HG02973 (cell line): ENCODE results near the gene NTM.

ENCODE experiments used
- ATAC-seq: cut with Tn5 transposase; IDR thresholded peaks from one replicate; pipeline ENCODE4 v1.9.1; 2021; ENCODE audit warnings: moderate library complexity; ENCODE audit not compliant: unreplicated experiment

NTM gene

GRCh38 chr11:132154781-132155180 is 784.4 kb downstream of the NTM start:
- ATAC-seq = no peak

- ATAC-seq = no peak
Measured at GRCh38 chr11:132158091-132158490, 787.7 kb downstream of the NTM start.

DNA sequence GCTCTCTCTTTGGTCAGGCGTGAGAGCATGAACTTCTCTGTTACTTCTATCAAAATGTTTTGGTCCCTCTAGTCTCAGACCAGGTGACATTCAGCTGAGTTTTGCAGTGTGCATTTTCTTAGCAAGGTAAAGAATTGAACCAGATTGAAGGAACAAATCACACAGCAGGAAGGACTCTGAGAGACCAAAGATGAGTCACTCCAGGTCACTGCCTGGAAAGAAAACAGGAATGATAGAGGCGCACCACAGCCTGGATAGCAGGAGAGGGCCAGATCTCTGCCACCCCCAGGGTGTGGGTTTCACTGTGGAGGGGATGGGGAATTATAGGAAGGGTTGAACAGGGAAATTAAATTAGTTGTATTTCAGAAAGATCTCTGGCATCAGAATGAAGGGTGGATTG is 788.3 kb downstream of the NTM start:
- ATAC-seq = no peak

DNA sequence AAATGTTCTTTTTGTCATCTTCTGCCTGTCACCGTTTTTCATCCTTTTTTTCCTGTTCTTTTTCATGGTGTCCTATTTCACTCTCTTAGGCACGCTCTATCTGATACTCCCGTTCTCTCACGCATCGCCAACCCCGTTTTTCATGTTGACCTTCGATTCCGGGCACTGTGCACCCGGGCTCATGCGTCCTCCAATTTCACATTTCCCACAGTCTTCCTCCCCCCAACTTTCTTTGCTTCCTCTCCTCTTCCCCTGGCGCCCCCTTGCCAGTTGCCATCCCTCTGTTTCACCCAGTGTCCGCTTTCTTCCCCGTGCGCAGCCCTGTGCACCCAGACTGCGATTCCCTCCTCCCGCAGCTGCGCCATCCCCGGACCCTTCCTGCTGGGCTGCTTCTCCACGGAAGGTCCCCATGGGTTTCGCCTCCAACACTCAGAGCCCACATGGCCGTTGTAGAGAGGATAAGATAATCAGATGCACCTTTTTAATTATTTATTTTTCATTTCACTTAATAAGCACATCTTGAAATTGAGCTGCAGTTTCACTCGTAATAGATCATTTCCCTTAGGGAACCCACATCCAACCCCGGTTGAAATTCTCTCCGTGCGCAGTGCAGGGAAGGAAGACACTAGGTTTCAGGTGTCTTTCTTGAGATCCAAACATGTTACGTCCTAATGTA is 791.1 kb downstream of the NTM start:
- ATAC-seq = no peak

GRCh38 chr11:132168344-132168981 is 798.0 kb downstream of the NTM start:
- ATAC-seq = no peak

- ATAC-seq = no peak
Measured at GRCh38 chr11:132171031-132171430, 800.6 kb downstream of the NTM start.

DNA sequence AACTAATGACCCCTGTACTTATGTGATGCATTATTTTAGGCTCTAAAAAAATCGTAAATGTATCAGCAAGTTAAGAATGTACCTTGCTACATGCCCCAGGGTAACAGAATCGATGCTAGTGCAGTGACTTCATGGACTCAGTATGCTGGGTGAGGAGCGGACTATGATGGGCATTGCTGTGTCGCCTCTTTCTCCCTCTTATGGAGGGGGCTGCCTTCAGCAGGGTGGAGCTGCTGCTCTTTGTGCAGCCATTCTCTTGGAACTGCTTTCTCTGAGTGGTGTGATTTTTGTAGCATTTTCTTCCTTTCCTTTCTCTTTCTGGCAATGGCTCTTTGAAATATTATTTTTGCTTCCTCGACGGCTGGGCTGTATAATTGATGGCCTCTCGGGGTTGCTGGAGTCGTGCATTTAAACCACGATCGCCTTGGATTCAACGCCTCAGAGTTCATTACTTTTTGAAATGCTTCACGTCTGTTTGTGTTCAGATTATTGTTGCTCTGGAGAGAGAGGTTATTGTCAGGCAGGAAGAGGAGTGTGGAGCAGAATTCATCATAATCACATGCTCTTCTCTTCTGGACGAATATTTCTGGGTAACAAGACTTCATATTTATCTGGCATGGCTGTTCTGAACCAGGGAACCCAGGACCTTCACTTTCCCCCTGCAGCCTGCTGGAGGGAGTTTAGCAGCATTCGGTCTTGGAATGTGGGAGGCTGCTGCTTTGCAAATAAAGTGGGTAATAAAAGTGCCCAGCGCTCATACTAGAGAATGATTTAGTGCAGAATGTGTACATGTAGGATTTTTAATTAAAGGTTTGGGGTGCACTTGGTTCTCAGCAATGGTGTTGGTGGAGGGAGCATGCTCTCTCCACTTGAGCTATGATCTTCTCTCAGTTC is 804.2 kb downstream of the NTM start:
- no peak for ATAC-seq

DNA sequence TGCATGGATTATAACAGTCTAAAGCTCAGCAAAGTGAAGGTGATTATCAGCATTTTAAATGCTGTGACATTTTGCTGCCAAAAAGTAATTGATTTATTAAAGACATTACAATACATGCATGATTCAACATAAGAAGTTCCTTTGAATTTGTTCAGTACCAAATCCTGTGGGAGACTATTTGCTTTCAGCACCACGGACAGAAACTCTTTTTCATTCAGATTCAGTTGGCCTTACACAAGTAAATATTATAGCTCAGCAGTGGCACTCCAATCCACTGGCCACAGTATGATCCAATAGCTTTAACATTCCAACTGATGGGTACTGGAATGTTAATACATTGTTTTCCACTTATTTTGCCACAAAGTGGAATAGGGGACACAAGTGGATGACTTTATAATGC is 806.7 kb downstream of the NTM start:
- no peak for ATAC-seq

- no peak for ATAC-seq
Measured at GRCh38 chr11:132184079-132184478, 813.7 kb downstream of the NTM start.

- ATAC-seq = no peak
Measured at GRCh38 chr11:132185726-132186592, 815.5 kb downstream of the NTM start.

DNA sequence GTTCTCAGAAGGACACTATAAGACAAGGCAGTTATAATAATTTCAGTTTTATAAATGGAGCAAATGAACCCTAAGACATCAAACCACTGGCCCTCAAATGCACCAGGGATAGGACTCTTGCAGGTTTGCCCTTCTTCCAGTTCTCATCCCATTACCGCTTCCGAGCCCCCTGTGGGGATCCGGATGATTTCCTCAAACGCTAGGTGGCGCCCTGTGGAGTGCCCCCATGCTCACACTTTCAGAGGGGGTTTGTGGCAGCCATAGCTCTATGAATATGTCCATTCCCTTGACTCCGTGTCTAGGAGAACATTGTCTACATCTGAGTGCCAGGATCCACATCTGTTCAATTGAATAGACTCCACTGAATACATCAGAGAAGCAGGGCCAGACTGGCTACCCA is 816.3 kb downstream of the NTM start:
- ATAC-seq = no peak

DNA sequence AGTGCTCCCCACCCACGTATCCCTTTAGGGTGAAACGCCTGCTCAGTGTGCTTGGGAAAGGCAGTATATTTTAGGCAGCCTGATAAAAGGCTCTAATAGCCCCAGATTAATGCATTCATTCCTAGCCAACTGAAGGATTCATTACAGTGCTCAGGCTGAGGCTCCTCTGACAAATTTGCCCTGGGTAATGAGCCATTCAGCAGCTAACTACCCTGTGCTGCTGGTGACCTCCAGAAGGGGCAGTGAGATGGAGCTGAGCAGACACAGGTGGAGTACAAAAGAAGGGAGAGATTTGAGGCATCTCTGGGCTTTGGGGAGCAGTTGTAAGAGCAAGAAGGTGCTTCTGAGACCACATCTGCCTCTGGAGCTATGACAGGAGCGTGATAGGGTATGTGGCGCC is 817.0 kb downstream of the NTM start:
- ATAC-seq = no peak

DNA sequence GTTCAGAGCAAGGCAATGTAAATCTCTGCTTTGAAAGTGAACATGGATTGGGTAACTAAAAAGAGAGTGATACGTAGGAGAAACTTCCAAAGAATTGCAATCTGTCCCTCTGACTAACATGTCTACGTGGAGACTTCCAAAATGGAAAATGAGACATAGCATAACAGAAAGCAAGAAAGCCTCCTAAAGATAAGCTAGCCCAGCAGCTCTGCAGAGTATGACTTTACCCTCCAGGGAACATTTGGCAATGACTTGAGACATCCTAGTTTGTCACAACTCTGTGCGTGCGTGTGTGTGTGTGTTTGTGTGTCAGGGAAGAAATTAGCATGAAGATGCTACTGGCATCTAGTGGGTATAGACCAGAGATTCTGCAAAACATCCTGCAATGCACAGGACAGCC is 817.4 kb downstream of the NTM start:
- ATAC-seq = no peak

GRCh38 chr11:132196928-132197327 is 826.5 kb downstream of the NTM start:
- no peak for ATAC-seq

GRCh38 chr11:132200353-132200936 is 830.0 kb downstream of the NTM start:
- ATAC-seq = no peak

DNA sequence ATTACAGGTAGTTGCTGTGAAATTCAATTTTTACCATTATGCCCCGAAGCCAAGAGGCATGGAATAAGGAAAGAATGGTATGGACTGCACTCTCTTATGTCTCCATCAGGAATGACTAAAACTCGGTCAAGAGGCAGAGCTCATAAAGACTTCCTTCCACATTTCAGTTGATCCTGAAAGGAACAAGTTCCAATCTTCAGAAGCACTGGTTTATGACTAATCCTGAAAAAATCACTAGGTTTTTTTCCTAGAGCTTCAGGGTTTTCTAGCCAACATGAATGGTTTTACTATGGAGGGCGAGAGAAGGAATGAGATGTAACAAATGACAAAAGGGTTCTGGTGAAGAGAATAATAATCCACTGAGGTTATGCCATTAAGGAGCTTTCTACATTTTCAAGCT is 832.2 kb downstream of the NTM start:
- no peak for ATAC-seq

DNA sequence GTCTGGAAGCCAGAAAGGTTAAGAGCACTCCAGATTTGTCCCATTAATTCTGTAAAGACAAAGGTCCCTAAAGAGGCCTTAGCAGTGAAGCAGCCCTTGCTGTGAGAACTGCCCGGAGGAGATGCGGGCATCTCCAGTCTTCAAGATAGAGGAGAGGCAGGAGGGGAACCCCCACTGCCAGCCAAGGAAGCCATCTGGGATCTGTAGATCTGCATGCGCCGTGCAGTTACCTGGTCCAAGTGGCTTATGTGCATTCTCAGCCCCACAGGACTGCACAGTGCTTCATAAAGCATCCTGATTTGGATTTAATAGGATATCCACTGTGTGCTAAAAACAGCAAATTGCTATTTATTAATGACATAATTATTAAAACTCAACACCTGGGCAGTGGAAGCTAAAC is 834.6 kb downstream of the NTM start:
- ATAC-seq = no peak

DNA sequence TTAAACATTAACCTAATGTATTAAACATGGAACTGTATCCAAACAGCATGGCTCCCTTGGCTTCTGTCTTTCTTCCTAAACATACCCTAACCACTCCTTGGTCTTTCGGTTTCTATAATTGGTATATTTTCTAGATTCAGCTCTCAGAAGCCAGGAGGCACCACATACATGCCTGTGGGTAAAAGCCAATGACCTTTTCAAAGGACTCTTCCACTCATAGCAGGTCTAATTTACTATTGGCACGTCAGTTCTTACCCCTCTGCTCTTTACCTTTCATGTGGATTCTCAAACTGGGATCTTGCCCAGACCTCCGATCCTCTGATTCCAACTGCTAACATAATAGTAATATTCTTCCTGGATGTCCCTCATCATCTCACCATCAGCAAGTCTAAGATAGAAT is 835.1 kb downstream of the NTM start:
- no peak for ATAC-seq

GRCh38 chr11:132206993-132207392 is 836.6 kb downstream of the NTM start:
- ATAC-seq = no peak

- ATAC-seq = no peak
Measured at GRCh38 chr11:132208477-132209055, 838.2 kb downstream of the NTM start.
